SK-N-MC (cell line): Measurements from ENCODE around the gene PBX3.

ENCODE experiments used
- EZH2 ChIP-seq: fragments of 200-600 bp; sonication (generic); IDR thresholded peaks from one replicate; pipeline ENCODE4 v1.6.1; 2017; ENCODE audit warnings: antibody characterized with exemption
- POLR2AphosphoS5 ChIP-seq: IDR thresholded peaks from 2 replicates; pipeline ENCODE4 v1.6.1; 2012; ENCODE audit warnings: mild to moderate bottlenecking, low read depth, low read length, borderline replicate concordance

- TF ChIP-seq EZH2 (no peak), POLR2AphosphoS5 (no peak)
Observed at GRCh38 chr9:125989090-125989501, 241.9 kb downstream of the PBX3 start.
